Stomach (tissue), 4 donors: ENCODE results near the gene DCN.

Experiments used
- EP300 ChIP-seq: sonication (generic); formaldehyde crosslinking; IDR thresholded peaks from one replicate; pipeline ENCODE4 v1.6.1; 2017; ENCODE audit warnings: antibody characterized with exemption
- TF ChIP-seq, protein P1 (sequence below), 7 experiments: fragments of 450-650 bp in 4 of 7; fragments of 200-600 bp in 3 of 7; sonication (generic) in 3 of 7; IDR thresholded peaks; one replicate each; pipeline ENCODE4 v1.5.1; 2016 to 2019; ENCODE audit warnings: antibody characterized with exemption in 7 of 7, control low read depth in 2 of 7, mild to moderate bottlenecking in 1 of 7

- TF ChIP-seq, protein P1, sequence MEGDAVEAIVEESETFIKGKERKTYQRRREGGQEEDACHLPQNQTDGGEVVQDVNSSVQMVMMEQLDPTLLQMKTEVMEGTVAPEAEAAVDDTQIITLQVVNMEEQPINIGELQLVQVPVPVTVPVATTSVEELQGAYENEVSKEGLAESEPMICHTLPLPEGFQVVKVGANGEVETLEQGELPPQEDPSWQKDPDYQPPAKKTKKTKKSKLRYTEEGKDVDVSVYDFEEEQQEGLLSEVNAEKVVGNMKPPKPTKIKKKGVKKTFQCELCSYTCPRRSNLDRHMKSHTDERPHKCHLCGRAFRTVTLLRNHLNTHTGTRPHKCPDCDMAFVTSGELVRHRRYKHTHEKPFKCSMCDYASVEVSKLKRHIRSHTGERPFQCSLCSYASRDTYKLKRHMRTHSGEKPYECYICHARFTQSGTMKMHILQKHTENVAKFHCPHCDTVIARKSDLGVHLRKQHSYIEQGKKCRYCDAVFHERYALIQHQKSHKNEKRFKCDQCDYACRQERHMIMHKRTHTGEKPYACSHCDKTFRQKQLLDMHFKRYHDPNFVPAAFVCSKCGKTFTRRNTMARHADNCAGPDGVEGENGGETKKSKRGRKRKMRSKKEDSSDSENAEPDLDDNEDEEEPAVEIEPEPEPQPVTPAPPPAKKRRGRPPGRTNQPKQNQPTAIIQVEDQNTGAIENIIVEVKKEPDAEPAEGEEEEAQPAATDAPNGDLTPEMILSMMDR (IDR thresholded peaks at IDR 0.05): no peak
- TF ChIP-seq EP300: no peak
Measured at GRCh38 chr12:91171476-91171875, 11.1 kb downstream of the DCN start.
